HG03280 (cell line): ENCODE results near the gene B3GALT4.
"Not testable (repeated sequence)": the region's sequence is repeated elsewhere in the genome, so short reads cannot be mapped to it uniquely, and the experiment has no call there.

Source experiments
- ATAC-seq: cut with Tn5 transposase; IDR thresholded peaks from one replicate; pipeline ENCODE4 v1.9.1; 2021; ENCODE audit warnings: mild to moderate bottlenecking, moderate library complexity; ENCODE audit not compliant: unreplicated experiment

The B3GALT4 gene

DNA sequence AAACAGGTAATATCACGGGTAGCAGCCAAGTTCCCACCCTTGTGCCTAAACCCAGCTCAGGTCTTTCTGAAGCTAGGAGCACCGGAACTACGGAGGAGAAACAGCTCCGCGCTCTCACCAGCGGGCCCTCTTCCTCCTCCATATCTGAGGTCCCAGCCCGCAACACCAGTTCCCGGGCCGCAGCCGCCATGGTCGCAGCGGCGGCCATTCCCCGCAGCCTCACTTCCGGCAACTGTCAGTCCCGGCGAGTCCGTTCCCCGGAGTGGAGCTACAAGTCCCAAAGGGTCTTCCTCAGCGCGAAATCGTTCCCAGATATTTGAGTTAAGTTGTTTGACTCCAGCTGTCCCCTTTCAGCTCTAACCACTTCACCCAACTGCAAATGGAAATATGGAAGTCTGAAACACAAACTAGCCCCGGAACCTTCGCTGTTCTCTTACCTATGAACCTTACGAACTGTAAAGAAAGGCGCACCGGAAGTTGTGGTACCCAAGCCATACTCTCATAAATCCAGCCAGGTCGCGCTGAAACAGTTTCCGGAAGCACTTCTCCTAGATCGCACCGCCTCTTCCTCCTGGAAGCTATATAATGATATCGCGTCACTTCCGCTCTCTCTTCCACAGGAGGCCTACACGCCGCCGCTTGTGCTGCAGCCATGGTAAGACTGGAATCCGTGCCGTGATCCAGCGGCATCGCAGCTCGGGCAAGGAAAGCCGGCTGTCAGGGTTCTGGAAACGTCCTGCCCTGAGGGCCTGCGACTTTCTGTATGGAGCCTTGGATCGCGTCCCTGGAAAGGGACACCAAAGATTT lies 5.3 kb upstream of the B3GALT4 start, which contains the start of the genes RPS18 and VPS52:
TSS of gene RPS18 (plus strand) at position 608 of the 807 bp plus-strand sequence. CDS start at position 653, 45 bp downstream.
TSS of gene VPS52 (minus strand) at position 409 of the 807 bp plus-strand sequence. CDS start at position 208, 201 bp downstream.
- peak; percentile 83 for ATAC-seq

DNA sequence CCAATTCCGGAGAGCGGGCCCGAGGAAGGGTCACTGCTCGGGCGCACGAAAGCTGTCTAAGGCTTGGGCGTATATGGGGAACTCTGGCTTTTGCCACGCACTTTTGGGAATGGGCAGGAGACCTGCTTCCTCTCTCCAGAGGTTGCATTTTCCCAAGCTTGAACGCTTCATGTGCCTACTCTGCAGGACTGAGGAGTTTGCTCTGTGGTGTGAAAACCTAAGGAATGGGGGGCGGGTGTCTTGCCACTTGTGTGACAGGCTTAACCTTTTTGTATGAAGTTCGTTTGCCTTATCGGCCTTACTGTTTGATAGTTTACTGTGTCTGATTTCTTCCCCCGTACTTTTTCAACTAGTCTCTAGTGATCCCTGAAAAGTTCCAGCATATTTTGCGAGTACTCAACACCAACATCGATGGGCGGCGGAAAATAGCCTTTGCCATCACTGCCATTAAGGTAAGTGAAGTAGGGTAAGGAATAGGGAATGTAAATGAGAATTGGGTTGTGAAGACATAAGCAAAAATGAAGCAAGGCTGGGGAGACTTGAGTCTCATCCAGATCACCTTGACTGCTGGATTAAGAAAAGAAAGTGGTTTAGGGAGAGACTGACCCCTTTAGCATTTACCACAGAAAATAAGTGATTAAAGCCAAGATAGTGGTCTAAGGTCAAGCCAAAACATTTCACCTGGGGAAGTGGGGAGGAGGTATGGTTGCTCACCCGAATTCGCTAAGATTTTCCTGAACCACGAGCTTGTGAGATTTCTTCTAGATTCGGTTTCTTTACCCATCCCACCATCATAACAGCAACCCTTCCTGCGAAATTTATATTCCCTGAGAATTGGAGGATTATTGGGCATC lies 4.4 kb upstream of the B3GALT4 start:
- ATAC-seq, result no peak

DNA sequence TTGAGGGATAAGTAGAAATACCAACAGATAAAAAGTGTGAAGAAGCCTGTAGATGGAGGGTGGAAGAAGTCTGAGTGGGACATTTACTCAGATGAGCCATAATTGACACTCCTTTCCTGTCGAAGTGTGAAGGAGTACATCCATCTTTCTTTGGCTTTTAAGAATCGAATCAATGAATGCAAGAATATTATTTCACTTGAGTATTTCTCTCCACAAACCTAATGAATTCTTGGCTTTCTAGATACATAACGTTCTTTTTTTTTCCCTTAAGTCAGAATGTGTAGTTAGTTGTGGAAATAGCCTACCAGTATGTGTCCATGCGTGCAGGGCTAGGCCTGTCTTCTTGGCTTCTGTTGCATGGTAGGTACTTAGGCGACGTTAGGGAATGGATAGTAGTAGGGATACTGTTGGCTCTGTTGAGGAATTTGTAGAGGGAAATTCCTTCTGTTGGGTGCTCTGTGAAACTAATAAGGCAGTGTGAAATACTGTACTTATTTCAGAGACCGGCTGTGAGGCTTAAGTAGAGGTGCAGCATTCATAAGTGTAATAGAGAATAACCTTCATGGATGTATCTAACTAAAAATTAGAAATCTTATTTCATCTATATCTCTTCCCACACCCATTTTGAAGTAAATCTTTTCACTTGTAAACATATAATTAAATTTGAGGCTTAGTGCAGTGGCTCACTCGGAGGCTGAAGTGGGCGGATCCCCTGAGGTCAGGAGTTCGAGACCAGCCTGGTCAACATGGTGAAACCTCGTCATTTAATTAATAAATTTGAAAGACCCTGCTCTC lies 3.6 kb upstream of the B3GALT4 start:
- no peak for ATAC-seq

DNA sequence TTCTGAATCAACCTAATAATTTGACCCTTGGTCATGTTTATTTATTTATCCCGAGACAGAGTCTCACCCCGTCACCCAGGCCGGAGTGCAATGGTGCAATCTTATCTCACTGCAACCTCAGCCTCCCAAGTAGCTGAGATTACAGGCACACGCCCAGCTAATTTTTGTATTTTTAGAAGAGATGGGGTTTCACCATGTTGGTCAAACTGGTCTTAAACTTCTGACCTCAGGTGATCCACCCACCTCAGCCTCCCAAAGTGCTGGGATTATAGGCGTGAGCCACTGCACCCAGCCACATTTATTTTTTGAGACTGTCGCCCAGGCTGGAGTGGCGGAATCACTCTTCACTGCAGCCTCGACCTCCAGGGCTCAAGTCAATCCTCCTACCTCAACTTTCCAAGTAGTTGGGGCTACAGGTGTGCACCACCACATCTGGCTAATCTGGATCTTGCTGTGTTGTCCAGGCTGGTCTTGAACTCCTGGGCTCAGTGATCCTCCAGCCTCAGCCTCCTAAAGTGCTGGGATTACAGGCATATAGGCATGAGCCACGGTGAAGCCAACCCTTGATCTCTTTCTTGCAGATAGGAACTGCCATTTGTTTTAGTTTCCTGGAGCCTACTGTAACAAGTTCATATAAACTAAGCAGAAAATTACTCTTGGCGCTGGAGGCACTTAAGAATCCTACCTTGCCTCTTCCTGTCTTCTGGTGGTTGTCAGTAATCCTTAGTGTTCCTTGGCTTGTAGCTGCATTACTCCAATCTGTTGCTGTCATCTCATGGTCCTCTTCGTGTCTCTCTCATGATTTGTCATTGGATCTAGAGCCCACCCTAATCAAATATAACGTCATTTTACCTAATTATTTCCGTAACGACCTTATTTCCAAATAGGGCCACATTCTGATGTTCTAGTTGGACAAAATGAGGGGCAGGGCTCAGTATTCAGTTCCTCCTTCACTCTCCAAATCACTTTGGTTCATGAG lies 2.7 kb upstream of the B3GALT4 start:
- no peak for ATAC-seq

DNA sequence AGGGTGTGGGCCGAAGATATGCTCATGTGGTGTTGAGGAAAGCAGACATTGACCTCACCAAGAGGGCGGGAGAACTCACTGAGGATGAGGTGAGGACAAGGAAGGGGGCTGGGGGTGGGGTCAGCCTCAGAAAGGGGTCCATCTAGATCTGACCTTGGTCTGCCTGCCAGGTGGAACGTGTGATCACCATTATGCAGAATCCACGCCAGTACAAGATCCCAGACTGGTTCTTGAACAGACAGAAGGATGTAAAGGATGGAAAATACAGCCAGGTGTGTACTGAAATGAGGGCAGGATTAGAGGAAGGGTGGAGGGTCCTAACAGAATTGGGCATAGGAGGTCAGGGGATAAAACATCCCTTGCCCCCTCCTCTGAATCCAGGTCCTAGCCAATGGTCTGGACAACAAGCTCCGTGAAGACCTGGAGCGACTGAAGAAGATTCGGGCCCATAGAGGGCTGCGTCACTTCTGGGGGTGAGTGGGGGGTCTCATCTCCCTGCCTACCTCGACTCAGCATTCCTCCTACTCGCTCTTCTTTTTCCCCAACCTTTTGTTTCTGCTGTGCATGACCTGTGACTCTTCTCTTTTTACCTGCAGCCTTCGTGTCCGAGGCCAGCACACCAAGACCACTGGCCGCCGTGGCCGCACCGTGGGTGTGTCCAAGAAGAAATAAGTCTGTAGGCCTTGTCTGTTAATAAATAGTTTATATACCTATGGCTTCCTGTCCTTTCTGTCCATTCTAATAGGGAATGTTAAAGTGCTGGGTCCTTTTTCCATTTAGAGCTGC lies 935 bp upstream of the B3GALT4 start:
- not testable (repeated sequence) for ATAC-seq

DNA sequence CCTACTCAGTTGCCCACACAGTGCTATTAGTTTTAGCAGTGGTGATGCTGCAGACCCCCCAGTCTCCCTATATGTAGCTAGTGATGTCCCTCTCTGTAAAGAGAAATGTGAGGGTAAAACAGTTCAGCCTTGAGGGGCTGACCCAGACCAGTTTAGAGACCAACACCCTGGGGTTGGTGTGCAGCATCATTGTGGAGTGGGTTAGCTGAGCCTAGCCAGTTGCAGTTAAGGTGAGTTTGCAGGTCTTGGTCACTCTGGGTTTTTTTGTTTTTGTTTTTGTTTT lies 401 bp upstream of the B3GALT4 start:
- no peak for ATAC-seq

DNA sequence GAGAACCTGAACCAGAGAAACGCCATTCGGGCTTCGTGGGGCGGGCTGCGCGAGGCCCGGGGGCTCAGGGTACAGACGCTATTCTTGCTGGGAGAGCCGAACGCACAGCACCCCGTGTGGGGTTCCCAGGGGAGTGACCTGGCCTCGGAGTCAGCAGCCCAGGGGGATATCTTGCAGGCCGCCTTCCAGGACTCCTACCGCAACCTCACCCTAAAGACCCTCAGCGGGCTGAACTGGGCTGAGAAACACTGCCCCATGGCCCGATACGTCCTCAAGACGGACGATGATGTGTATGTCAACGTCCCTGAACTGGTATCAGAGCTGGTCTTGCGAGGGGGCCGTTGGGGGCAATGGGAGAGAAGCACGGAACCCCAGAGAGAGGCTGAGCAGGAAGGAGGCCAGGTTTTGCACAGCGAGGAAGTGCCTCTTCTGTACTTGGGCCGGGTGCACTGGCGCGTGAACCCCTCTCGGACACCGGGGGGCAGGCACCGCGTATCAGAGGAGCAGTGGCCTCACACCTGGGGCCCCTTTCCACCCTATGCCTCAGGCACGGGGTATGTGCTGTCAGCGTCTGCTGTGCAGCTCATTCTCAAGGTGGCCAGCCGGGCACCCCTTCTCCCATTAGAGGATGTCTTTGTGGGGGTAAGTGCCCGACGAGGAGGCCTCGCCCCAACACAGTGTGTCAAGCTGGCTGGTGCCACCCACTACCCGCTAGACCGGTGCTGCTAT lies 904 bp downstream of the B3GALT4 start:
- peak; percentile 12 for ATAC-seq

DNA sequence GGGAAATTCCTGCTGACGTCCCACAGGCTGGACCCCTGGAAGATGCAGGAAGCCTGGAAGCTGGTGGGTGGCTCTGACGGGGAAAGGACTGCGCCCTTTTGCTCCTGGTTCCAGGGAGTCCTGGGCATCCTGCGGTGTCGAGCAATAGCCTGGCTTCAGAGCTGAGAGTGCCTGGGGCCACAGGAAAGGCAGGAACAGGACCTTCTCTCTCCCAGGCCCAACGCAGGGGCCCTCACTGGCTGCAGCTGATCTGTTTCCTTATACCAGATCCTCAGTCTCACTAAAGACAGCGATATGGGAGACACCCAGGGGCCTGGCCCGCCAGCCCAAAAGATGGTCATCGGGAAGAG lies 1.4 kb downstream of the B3GALT4 start:
- ATAC-seq, result no peak

DNA sequence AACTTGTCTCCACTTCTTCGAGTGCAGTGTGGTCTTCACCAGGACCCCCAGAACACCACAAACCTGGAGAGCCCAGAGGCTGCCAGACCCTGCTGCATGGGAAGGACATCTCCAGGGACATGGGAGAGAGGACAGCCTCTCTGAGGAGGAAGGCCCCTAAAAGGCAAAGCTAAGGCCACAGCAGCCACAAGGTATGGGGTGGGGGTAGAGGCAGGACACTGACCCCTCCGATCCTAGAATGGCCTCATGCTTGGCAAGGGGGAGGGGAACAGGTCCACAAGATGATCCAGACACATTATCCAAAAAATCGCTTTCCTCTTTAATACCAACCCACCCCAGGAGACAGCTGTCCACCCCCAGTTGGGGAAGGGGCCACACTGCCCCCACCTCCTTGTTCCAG lies 1.9 kb downstream of the B3GALT4 start:
- no peak for ATAC-seq

DNA sequence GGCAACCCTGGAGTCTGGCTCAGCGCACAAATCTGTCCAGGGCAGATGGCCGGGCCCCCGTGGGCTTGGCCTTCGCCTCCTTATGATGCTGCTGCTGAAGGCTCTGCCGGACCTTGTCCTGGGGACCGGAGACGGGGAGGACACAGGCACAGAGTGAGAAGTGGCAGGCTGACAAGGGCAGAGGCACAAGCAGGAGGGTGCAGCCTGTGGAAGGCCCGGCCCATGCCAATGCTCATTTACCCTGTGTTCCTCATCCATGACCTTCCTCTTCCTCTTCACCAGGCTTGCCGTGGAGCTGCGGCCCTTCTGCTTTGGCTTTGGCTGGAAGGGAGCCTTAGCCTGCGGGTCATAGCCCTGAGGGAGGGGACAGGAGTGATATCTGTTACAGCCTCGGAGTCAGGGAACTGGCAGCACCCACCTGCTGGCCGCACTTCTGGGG lies 2.4 kb downstream of the B3GALT4 start:
- no peak for ATAC-seq

DNA sequence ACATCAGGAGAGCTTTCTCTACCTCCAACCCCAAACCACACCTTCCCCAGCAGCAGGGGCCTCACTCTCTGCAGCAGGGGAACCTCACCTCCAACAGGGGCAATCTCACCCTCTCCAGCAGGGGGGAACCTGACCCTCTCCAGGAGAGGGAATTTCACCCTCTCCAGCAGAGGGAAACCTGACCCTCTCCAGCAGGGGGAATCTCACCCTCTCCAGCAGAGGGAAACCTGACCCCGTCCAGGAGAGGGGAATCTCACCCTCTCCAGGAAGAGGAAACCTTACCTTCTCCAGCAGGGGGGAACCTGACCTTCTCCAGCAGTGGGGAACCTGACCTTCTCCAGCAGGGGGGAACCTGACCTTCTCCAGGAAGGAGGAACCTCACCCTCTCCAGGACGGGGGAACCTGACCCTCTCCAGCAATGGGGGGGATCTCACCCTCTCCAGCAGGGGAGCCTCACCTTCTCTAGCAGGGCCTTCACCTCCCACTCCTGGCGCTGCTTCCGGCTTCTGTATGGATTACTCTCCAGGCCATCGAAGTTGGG lies 3.1 kb downstream of the B3GALT4 start:
- no peak for ATAC-seq

DNA sequence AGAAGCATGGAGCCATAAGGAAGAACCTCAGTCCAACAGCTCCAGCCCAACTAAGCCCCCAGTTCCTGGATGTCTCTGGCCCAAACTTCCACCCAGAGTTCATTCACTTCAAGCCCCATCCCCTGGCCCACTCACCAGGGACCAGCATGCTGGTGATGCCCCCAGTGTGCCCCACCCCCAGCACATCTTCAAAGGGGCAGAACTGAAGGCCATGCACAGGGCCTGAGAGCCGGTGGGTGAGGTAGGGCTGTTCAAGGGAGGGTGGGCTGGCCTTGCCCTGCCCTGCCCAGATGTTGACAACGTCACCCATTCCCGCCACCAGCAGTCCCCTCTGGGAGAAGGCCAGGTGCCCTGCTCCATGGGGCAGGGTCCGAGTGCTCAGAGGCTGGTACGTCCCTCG lies 3.6 kb downstream of the B3GALT4 start:
- ATAC-seq, result no peak

DNA sequence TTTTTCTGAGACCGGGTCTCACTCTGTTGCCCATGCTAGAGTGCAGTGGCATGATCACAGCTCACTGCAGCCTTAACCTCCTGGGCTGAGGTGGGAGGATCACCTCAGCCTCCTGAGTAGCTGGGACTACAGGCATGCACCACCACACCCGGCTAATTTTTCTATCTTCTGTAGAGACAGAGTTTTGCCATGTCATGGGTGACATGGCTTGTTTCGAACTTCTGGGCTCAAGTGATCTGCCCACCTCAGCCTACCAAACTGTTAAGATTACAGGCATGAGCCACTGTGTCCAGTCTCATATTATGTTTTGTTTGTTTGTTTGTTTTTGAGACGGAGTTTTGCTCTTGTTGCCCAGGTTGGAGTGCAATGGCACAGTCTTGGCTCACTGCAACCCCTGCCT lies 8.3 kb downstream of the B3GALT4 start:
- not testable (repeated sequence) for ATAC-seq

DNA sequence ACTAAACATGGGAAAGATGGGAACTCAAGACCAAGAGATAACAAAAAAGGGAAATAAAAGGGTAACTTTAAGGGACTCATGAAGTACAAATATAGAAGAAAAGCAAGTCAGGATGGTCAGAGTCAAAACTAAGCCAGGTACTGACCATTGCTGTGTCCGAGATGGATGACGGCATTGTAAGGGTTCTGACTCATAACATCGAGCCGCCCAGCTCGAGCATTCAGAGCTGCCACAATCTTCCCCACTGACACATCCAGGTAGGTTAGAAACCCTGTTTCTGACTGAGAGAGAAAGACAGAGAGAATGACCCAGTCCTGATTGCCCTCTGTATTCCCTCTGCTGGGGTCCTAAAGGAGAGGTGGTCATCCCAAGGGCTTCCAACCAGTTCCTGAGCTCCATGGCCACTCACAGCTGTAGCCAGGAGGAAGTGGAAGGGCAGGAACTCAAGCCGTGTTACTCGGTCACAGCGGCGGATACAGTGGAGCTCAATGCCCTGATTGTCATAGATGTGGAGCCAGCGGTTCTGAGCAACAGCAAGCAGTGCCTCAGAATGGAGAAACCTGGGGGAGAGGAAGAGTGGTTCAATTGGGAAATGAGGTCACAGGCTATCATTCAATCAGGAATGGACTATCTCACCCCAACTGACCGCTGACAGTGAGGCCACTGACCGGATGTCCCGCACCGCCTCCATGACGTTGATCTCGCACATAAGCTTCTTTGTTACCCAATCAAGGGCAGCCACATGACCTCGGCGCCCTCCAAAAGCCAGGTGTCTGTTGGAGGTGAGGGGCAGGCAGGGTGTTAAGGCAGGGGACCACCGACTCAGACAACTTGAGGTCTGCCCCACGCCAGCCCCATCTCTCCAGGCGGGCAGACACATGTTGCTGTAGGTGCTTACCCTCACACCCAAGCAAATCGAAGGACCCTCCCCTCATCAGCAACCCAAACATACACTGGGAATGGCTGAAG lies 10.3 kb downstream of the B3GALT4 start:
- ATAC-seq, result no peak

DNA sequence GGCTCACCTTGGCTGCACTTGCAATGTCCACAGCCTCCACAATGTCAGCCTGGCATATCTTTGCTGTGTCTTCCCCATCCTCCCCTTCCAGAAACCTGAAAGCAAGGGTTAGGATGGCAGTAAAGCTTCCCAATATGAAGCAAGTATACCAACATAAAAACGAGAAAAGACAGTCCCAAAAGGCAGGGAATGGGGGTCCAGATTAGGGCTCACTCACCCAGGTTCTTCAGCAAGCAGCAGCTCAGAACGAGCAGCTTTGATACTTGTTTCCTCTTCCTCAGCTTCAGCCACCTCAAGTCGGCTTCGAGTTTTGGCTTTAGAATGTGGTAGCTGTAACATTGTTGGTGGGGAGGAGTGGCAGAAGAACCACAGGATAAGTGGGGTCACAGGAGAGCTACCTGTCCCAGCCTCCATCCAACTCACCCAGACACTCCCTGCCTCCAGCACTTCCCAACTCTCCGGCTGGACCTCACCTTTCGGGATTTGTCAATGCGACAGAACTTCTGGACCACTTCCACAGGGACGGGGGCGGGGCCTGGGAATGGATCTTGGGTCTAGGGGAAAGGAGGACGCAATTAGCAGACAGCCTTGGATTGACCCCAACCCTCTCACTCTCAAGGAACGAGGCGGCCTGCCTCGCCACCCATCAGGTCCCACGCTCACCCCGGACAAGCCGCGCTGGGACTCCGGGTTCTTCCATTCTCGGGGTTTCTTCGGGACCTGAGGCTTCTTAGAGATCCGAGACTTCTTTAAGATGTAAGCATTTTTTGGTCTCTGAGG lies 11.4 kb downstream of the B3GALT4 start:
- no peak for ATAC-seq
